Measurements from ENCODE around the gene DDX23. TPM values are rescaled to one million over a fixed set of nuclear protein-coding genes. Genes with fewer than 3 reads are reported as not detected.

DDX23 gene
- total and polyA plus RNA-seq, 11 donors, result 16.8 to 51.2 (median 35.8) TPM

- no peaks in the 10 kb centered on the region for H3K9me3 ChIP-seq
- H3K4me1 ChIP-seq, result peaks cover 2 to 33% (median 20%) of the 10 kb centered on the region in 12 donors
- H3K4me3 ChIP-seq, result no peak overlapping the region
- intact Hi-C loops (cut with DNase I), result no loop called here
- peaks cover 0 to 11% (median 0%) of the 10 kb centered on the region in 9 donors for H3K27me3 ChIP-seq
- H3K36me3 ChIP-seq, result peaks cover 0 to 10% (median 0%) of the 10 kb centered on the region in 9 donors
- ATAC-seq, result no peak
- WGBS, 4 donors, result 77 to 89% (median 80%) methylated on average over 5 of the region's 5 CpGs
- H3K27ac ChIP-seq, result no peak overlapping the region
- no peak for DNase-seq
- no peak for TF ChIP-seq POLR2A (IDR thresholded peaks at IDR 0.05)
- TF ChIP-seq, protein P1, sequence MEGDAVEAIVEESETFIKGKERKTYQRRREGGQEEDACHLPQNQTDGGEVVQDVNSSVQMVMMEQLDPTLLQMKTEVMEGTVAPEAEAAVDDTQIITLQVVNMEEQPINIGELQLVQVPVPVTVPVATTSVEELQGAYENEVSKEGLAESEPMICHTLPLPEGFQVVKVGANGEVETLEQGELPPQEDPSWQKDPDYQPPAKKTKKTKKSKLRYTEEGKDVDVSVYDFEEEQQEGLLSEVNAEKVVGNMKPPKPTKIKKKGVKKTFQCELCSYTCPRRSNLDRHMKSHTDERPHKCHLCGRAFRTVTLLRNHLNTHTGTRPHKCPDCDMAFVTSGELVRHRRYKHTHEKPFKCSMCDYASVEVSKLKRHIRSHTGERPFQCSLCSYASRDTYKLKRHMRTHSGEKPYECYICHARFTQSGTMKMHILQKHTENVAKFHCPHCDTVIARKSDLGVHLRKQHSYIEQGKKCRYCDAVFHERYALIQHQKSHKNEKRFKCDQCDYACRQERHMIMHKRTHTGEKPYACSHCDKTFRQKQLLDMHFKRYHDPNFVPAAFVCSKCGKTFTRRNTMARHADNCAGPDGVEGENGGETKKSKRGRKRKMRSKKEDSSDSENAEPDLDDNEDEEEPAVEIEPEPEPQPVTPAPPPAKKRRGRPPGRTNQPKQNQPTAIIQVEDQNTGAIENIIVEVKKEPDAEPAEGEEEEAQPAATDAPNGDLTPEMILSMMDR (IDR thresholded peaks at IDR 0.05), result no peak
Measured at GRCh38 chr12:48819986-48820725, 31.8 kb downstream of the DDX23 start.

DNA sequence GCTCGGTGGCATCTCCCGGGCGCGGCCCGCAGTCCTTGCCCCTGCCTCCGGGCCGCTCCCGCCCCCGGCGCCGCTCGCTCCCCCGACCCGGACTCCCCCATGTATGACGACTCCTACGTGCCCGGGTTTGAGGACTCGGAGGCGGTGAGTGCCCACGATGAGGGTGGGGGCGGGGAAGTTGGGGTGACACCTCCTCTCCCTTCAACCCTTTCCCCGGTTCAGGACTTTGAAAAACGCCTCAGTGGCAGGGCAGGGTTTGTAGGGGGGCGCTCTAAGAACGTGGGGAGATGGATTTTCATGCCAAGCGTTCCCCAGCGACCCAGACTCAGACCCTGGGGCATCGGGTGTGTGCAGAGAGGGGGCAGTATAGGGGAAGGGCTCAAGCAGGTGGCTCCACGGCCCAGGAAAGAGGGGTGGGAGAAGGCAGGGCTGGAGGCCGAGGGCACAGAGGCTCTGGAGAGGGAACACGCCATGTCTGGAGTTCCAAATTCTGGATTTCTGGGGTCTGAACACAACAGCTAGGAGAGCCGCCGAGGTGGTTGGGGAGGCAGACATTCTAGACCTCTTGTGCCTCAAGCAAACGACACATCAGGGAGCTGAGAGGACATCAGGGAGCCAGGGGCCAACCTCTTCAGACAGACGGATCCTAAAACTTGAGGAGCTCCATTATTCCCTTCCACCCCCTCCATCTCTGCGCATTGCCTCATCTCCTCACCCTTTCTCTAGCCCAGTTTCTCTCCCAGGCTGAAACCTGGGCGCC lies 33.0 kb downstream of the DDX23 start:
- DNase-seq, result no peak
- H3K4me3 ChIP-seq, result peak overlapping the region; percentile 61 to 87 (median 75)
- H3K9me3 ChIP-seq, result no peaks in the 10 kb centered on the region
- H3K27ac ChIP-seq, result peak overlapping the region in 7 of 12 donors; percentile 6 to 74 (median 54)
- WGBS, 4 donors, result 19 to 44% (median 26%) methylated on average over 17 to 37 of the region's 37 CpGs
- no peak for ATAC-seq
- intact Hi-C loops (cut with DNase I), result no loop called here
- H3K36me3 ChIP-seq, result peaks cover 0 to 2% (median 0%) of the 10 kb centered on the region in 9 donors
- H3K27me3 ChIP-seq, result peaks cover 0 to 11% (median 0%) of the 10 kb centered on the region in 9 donors
- no peak for TF ChIP-seq POLR2A (IDR thresholded peaks at IDR 0.05)
- TF ChIP-seq, protein P1 (IDR thresholded peaks at IDR 0.05), result peak in 3 of 12 donors; percentile 20 to 32 (median 32)
- peaks cover 2 to 38% (median 24%) of the 10 kb centered on the region in 12 donors for H3K4me1 ChIP-seq

GRCh38 chr12:48817873-48818830 lies 33.8 kb downstream of the DDX23 start, which contains the start of gene CACNB3:
Gene CACNB3 (plus strand): TSS chr12:48818496. CDS start chr12:48818930, 434 bp downstream.
- H3K4me3 ChIP-seq, result peak within 1 kb of the TSS; percentile 61 to 87 (median 75)
- DNase-seq (peak; percentile 70 to 86 (median 78)), ATAC-seq (peak in 3 of 4 donors; percentile 16 to 35 (median 35))
- intact Hi-C loops (cut with DNase I), result no loop called here
- TF ChIP-seq, protein P1 (IDR thresholded peaks at IDR 0.05), result no peak
- peak in 1 of 2 donors; percentile 44 for TF ChIP-seq POLR2A (IDR thresholded peaks at IDR 0.05)
- H3K27me3 ChIP-seq, result peaks cover 0 to 11% (median 0%) of the 10 kb centered on the region in 9 donors
- peaks cover 2 to 40% (median 28%) of the 10 kb centered on the region in 12 donors for H3K4me1 ChIP-seq
- peak within 1 kb of the TSS in 8 of 12 donors; percentile 6 to 74 (median 49) for H3K27ac ChIP-seq
- H3K36me3 ChIP-seq, result no peaks in the 10 kb centered on the region
- 1 to 3% (median 2%) methylated on average over 42 to 79 of the region's 79 CpGs for WGBS, 4 donors
- no peaks in the 10 kb centered on the region for H3K9me3 ChIP-seq

All from heart left ventricle (tissue), 16 donors.